ENCODE measurements around the gene DSCAM.
"Not testable (repeated sequence)": the region's sequence is repeated elsewhere in the genome, so short reads cannot be mapped to it uniquely, and the experiment has no call there.

Gene DSCAM

GRCh38 chr21:40282912-40283886 lies 563.8 kb downstream of the DSCAM start:
- DNase-seq = no peak

GRCh38 chr21:40278345-40278744 lies 568.6 kb downstream of the DSCAM start:
- DNase-seq = no peak

- no peak for DNase-seq
Observed at GRCh38 chr21:40276001-40276400, 571.0 kb downstream of the DSCAM start.

DNA sequence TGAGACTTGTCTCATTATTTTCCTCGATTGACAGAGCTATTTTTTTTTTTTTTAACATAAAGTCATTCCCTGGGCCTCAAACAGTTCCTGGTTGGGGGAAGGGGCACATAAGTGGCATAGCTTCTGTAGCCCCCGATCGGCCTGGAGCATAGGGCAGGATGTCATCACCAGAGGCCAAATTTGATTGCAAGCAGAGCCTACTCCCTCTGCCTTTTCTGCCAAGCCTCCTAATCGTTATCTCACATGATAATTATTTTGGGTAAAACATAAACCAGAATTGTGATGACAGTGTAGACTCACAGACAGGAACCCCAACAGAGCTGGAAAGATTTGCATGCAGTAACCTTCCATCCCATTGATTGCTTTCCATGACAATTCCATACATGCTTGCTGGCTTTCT lies 574.9 kb downstream of the DSCAM start:
- no peak for DNase-seq

DNA sequence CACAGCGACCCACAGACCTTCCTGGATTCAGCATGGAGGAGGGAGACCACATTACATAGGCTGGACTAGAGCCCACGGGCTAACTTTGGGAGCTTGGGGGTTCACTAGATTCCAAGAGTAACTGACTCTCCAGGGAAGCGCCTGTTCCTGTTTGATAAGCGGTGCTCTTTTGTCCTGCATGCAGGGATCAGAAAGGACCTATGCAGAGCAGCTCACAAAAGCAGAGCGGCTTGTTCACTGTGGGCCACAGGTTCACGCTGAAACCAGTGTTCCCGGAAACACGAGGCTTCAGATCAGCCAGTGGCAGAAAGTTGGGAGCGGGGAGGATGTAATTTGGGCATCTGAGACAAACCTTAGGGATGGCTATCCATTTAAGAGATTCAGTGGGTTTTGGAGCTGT lies 575.8 kb downstream of the DSCAM start:
- no peak for DNase-seq

DNA sequence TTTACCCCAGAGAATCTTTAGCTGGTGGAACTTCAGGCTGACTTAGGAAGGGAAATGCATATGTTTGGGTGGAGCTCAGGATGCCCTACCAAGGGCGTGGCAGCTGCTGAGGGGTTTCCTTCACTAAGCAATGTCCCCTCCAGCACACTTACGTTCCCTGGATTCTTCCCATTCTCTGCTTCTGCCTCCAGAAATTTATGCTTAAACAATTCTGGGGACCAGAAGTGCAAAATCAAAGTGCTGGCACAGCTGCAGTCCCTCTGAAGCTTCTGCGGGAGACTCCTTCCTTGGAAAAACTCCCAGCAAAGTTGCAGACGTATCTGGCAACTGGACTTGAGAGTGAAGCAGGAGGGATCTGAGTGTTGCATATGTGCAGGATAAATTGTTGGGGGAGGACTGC lies 576.9 kb downstream of the DSCAM start:
- no peak for DNase-seq

DNA sequence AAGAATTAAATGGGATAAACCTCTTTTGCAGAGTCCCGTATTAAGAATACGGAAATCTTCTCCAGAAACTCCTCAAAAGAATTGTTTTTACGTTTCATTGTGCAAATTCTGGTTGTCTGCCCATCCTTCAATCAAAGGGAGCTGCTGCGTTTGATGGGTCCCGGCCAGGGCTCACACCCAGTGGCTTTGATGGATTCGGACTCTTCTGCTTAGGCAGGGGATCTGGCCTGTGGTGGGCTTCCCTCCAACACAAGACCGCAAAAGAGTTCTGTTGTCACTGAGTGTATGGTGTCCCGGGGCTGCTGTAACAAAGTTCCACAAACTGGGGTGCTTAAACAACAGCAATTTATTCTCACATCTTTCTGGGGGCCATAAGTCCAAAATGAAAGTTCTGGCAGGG lies 577.7 kb downstream of the DSCAM start:
- DNase-seq = no peak

- DNase-seq = not testable (repeated sequence)
Observed at GRCh38 chr21:40258456-40258855, 588.5 kb downstream of the DSCAM start.

DNA sequence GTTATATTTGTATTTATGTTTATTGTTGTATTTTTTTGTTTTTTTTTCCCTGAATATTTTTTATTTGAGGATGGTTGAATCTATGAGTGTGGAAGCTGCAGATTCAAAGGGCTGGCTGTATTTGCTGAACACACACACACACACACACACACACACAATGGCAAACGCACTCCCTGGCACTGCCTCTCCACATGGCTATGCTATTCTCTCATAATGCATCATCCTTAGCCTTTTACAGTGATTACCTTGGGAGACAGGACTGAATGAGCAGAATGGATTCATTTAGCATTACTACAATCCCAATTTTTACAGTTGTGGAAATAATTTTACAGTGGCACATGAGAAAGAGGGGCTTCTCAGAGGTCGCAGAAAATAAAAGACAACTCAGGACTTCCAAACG lies 589.6 kb downstream of the DSCAM start:
- DNase-seq = no peak

- no peak for DNase-seq
Observed at GRCh38 chr21:40255518-40256444, 591.2 kb downstream of the DSCAM start.

- no peak for DNase-seq
Observed at GRCh38 chr21:40254540-40255465, 592.2 kb downstream of the DSCAM start.

- DNase-seq = no peak
Observed at GRCh38 chr21:40253112-40253511, 593.8 kb downstream of the DSCAM start.

- no peak for DNase-seq
Observed at GRCh38 chr21:40250514-40251294, 596.3 kb downstream of the DSCAM start.

GRCh38 chr21:40244981-40245380 lies 602.0 kb downstream of the DSCAM start:
- no peak for DNase-seq

DNA sequence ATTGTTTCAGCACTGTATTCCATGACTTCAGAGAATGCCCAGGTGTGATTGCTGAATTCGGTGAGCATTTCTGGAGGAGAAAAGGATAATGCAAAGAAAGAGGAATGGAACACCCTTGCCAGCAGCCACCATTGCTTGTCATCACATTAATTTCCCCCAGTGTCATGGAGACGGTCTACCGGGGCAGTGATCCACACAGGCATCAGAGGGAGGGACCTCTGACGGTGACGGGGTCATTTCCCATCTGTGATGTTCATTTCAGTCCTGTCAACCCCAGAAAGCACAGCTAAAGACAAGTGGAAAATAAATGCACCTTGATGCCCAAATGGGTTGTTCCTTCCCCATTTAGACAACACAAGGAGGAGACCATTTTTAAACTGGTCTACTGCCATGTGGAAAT lies 603.3 kb downstream of the DSCAM start:
- no peak for DNase-seq

DNA sequence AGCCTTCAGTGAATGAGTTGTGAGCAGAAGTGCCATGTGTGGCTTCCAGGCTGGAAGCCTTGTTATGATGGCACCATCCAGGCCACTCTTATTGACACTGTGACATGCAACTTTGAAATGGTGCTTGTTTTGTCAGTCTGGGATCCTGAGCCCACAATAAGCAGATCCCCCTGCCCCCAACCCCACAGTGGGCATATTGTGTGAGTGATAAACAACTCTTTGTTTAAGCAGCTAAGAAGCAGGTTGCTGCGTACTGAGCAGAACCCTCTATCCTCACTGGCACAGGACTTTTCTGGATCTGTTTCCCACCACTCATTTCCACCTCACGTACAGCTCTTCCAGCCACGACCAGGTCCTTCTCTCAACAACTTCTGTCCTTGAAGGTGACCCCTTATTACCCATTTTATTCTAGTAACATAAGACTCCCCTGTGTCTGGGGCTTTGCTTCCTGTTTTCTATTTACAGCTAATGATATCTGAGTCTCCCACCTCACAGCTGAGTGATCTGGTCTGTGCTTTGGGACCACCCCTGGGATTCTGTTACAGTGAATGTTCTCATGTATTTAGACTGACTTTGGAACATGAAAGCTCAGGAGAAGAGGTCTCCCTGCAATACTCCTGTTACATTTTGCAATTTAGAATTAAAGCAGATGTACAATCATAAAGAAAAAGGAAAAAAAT lies 604.2 kb downstream of the DSCAM start:
- DNase-seq = no peak

GRCh38 chr21:40235528-40235927 lies 611.4 kb downstream of the DSCAM start:
- no peak for DNase-seq

- DNase-seq = no peak
Observed at GRCh38 chr21:40231979-40232378, 615.0 kb downstream of the DSCAM start.

DNA sequence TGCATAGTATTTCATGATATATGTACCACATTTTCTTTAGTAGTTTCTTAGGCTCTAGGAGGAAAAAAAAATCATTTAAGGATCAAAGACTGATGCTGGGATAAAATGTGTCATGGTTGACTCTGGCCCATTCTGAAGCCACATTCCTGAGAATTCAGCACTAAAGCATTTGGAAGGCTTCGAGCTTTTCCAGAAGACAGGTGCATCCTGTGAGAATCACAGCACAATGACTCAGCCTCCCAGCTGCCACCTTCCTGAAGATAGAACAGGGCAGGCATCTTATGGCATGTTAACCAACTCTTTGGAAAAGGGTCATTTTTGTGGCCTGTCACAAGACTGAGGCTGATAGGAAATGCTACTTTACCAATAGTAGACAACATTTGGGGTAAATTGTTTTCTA lies 619.9 kb downstream of the DSCAM start:
- no peak for DNase-seq

- no peak for DNase-seq
Observed at GRCh38 chr21:40215941-40216340, 631.0 kb downstream of the DSCAM start.

DNA sequence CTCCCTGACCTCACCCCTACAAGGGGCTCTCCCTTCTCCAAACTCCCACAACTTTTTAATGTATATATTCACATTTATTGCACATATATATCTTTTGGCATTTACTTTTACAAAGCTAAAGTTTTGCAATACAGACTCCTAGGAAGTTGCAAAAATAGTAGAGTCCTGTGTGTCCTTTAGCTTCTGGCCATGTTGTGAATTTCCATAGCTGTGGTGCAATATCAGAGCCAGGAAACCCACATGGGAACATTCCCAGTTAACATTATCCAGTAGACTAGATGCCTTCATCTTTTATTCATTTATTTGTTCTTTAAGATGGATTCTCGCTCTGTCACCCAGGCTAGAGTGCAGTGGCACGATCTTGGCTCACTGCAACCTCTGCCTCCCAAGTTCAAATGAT lies 636.7 kb downstream of the DSCAM start:
- no peak for DNase-seq
